Osteoblast (primary cell): ENCODE data around the gene CSF2. TPM values are rescaled to one million over a fixed set of nuclear protein-coding genes. Genes with fewer than 3 reads are reported as not detected.
A peak's percentile ranks its signal among the peaks of the same experiment; 100 is the strongest.

ENCODE experiments used
- DNase-seq: peaks from one replicate; pipeline ENCODE4 v3.0.0; 2011; ENCODE audit warnings: low spot score, mixed read lengths; ENCODE audit not compliant: insufficient read length; ENCODE audit errors: missing footprints
- H2AFZ ChIP-seq: 2 replicates; pipeline ENCODE4 v1.6.0; 2011; ENCODE audit warnings: mild to moderate bottlenecking, low read length
- H3K27ac ChIP-seq: 2 replicates; pipeline ENCODE4 v1.5.1; 2011; ENCODE audit warnings: mild to moderate bottlenecking, low read depth, low read length, moderate library complexity
- H3K27me3 ChIP-seq: 2 replicates; pipeline ENCODE4 v1.6.0; 2012; ENCODE audit warnings: mild to moderate bottlenecking, control low read depth, inconsistent platforms, low read length, moderate library complexity; ENCODE audit not compliant: insufficient read depth
- H3K36me3 ChIP-seq: 2 replicates; pipeline ENCODE4 v1.5.1; 2011; ENCODE audit warnings: mild to moderate bottlenecking, low read length, control low read depth, moderate library complexity; ENCODE audit not compliant: insufficient read depth
- H3K4me1 ChIP-seq: 2 replicates; pipeline ENCODE4 v1.5.1; 2011; ENCODE audit warnings: mild to moderate bottlenecking, low read length, control low read depth, moderate library complexity; ENCODE audit not compliant: insufficient read depth
- H3K4me2 ChIP-seq: 2 replicates; pipeline ENCODE4 v1.6.0; 2011; ENCODE audit warnings: mild to moderate bottlenecking, low read length; ENCODE audit not compliant: insufficient read depth
- H3K4me3 ChIP-seq: fragments of 200-600 bp; sonication (generic); 3 replicates; pipeline ENCODE4 v1.5.1; 2012; ENCODE audit warnings: mild to moderate bottlenecking, low read length, inconsistent platforms; ENCODE audit not compliant: insufficient read depth
- H3K79me2 ChIP-seq: 2 replicates; pipeline ENCODE4 v1.6.0; 2012; ENCODE audit warnings: mild to moderate bottlenecking, low read length, control low read depth, inconsistent platforms; ENCODE audit not compliant: insufficient read depth
- H3K9me3 ChIP-seq: 2 replicates; pipeline ENCODE4 v1.5.1; 2011; ENCODE audit warnings: low read depth, low read length, control low read depth
- H4K20me1 ChIP-seq: 2 replicates; pipeline ENCODE4 v1.6.0; 2012; ENCODE audit warnings: mild to moderate bottlenecking, low read length, control low read depth; ENCODE audit not compliant: insufficient read depth
- total RNA-seq: library from RNA; depleted of rRNA; stranded (reverse); fragments of >200 nt; gene quantifications from 2 replicates; pipeline ENCODE4 v1.2.3, GENCODE V29; 2012
- TF ChIP-seq, protein P1 (sequence below): IDR thresholded peaks from 2 replicates; pipeline ENCODE4 v1.5.1; 2011; ENCODE audit warnings: mild to moderate bottlenecking, low read depth, low read length, moderate library complexity; ENCODE audit errors: extremely low read depth

Gene CSF2
- total RNA-seq, 1 donor = not detected

DNA sequence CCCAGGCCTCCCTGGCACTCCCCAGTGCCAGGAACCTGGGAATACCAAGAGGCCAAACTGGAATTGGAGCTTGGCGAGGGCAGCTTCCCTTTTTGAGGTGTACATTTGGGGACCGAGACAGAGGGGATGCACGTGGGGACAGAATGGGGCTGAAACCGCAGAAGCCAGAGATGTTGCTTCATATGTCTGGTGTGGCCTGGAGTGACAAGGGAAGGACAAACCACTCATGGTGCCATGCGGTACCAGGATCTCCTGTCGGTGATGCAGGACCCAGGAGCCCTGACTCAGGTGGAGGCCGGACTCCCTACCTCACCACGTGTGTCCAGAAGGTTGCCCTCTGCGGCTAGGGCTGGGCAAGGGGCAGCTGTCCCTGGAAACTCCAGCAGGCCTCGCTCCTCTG is 4.0 kb upstream of the CSF2 start:
- TF ChIP-seq, protein P1, sequence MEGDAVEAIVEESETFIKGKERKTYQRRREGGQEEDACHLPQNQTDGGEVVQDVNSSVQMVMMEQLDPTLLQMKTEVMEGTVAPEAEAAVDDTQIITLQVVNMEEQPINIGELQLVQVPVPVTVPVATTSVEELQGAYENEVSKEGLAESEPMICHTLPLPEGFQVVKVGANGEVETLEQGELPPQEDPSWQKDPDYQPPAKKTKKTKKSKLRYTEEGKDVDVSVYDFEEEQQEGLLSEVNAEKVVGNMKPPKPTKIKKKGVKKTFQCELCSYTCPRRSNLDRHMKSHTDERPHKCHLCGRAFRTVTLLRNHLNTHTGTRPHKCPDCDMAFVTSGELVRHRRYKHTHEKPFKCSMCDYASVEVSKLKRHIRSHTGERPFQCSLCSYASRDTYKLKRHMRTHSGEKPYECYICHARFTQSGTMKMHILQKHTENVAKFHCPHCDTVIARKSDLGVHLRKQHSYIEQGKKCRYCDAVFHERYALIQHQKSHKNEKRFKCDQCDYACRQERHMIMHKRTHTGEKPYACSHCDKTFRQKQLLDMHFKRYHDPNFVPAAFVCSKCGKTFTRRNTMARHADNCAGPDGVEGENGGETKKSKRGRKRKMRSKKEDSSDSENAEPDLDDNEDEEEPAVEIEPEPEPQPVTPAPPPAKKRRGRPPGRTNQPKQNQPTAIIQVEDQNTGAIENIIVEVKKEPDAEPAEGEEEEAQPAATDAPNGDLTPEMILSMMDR = no peak

DNA sequence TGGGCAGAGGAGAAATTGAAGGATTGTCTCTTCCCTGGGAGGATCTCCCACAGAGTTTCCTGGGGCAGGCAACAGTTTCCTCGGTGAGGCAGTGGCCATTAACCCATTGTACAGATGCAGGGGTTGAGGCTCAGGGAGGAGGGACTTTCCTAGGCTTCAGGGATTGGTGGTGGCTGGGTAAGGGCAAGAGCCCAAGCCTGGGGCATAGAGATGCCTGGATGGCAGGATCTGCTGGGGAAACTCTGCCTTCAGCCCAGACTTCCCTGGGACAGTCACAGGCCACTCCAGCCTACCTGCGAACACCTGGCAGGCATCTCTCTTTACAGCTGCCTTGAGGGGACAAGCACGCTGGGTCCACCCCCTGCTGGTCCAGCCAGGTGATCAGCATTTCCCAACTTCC is 3.6 kb upstream of the CSF2 start:
- peak; percentile 3 for DNase-seq
- no peaks in the 10 kb centered on the region for H3K9me3 ChIP-seq
- H3K36me3 ChIP-seq = no peaks in the 10 kb centered on the region
- no peak overlapping the region for H3K27ac ChIP-seq
- no peak overlapping the region for H3K4me3 ChIP-seq
- H3K27me3 ChIP-seq = no peaks in the 10 kb centered on the region
- H3K4me1 ChIP-seq = peaks cover 13% of the 10 kb centered on the region
- H3K79me2 ChIP-seq = no peaks in the 10 kb centered on the region
- TF ChIP-seq, protein P1 = no peak
- no peak overlapping the region for H2AFZ ChIP-seq
- no peak overlapping the region for H3K4me2 ChIP-seq
- peaks cover 2% of the 10 kb centered on the region for H4K20me1 ChIP-seq

More for the DNA sequence above, 4.0 kb upstream of the CSF2 start:
- Histone ChIP-seq H3K79me2 (no peaks in the 10 kb centered on the region), H3K36me3 (no peaks in the 10 kb centered on the region), H3K27me3 (no peaks in the 10 kb centered on the region), H3K27ac (no peak overlapping the region), H3K9me3 (no peaks in the 10 kb centered on the region), H4K20me1 (peaks cover 3% of the 10 kb centered on the region), H3K4me2 (no peak overlapping the region), H3K4me3 (no peak overlapping the region), H3K4me1 (peaks cover 13% of the 10 kb centered on the region), H2AFZ (no peak overlapping the region)
- DNase-seq = peak; percentile 80

DNA sequence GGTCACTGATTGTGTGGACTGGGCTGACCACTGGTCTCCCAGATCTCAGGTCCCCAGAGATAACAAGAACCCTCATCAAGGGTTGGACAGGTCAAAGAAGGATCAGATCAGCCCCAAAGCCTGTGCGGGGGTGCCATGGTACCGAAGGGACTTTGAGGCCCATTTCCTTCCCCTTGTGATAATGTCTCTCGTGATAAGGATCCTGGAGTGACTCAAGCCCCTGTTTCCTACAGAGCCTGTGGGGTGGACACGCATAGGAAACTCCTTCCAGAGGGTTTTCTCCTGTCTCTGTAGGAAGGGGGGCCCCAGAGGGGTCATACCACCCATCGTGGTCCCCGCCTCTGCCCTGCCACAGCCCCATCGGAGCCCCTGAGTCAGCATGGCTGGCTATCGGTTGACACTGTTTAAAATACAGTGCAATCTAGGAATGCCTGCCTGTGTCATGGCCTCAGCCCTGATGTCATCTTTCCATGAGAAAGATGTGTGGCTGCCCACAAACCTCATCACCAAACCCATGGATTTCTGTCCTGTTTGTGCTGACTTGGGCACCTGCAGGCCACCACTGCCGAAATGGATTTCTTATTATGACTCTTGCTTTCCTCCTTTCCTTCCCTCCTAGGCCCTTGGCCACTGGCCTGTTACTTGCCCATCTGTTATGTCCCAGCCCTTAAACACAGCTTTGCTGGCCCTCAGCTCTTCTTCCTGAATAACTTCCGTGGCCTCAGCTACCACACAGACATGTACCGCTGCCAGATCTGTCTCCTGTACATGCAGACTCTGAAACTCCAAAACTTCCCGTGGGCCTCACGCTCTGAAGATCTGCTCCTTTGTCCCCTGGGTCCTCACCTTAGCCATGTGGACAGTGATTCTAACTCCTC is 2.9 kb upstream of the CSF2 start:
- H3K4me2 ChIP-seq = no peak overlapping the region
- peak overlapping the region; percentile 14 for H3K27ac ChIP-seq
- H3K36me3 ChIP-seq = no peaks in the 10 kb centered on the region
- no peaks in the 10 kb centered on the region for H3K27me3 ChIP-seq
- H3K4me3 ChIP-seq = no peak overlapping the region
- H3K79me2 ChIP-seq = no peaks in the 10 kb centered on the region
- TF ChIP-seq, protein P1 = no peak
- peak; percentile 89 for DNase-seq
- H3K4me1 ChIP-seq = peaks cover 16% of the 10 kb centered on the region
- H4K20me1 ChIP-seq = no peaks in the 10 kb centered on the region
- H2AFZ ChIP-seq = no peak overlapping the region
- H3K9me3 ChIP-seq = no peaks in the 10 kb centered on the region

DNA sequence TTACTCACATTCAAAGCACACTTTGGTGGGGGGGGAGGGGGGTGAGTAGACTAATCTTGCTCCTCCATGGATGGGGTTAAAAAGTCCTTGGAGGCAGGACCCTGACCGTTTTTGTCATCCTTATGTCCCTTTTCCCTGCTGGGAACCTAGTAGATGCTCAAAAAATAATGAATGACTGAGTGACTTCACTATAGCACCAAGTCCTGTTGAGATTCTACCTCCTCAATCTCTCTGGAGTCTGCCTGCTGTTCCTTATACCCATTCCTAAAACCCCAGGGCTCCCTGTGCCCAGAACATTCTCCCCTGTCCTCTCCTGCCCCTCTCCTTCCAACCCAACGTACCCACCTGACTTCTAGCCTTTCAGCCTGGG is 2.3 kb upstream of the CSF2 start:
- Histone ChIP-seq H2AFZ (no peak overlapping the region), H3K79me2 (no peaks in the 10 kb centered on the region), H3K9me3 (no peaks in the 10 kb centered on the region), H3K27me3 (no peaks in the 10 kb centered on the region), H3K4me1 (peaks cover 16% of the 10 kb centered on the region), H3K4me2 (no peak overlapping the region), H3K36me3 (no peaks in the 10 kb centered on the region), H3K27ac (peak overlapping the region; percentile 14), H4K20me1 (no peaks in the 10 kb centered on the region), H3K4me3 (no peak overlapping the region)
- peak; percentile 66 for DNase-seq
- TF ChIP-seq, protein P1 = no peak
